ENCODE results near the gene ZFP69.

GRCh38 chr1:40532062-40532389 lies 54.9 kb downstream of the ZFP69 start:
- TF ChIP-seq CTCF (conservative IDR thresholded peaks at IDR 0.05) (no peak), ZFX (IDR thresholded peaks at IDR 0.05) (no peak)

Data from C4-2B (cell line).